HG02885 (cell line): ENCODE measurements around the gene STMN3.

Experiments used
- ATAC-seq: cut with Tn5 transposase; IDR thresholded peaks from one replicate; pipeline ENCODE4 v1.9.1; 2021; ENCODE audit warnings: mild to moderate bottlenecking; ENCODE audit not compliant: unreplicated experiment, poor library complexity

Gene STMN3

DNA sequence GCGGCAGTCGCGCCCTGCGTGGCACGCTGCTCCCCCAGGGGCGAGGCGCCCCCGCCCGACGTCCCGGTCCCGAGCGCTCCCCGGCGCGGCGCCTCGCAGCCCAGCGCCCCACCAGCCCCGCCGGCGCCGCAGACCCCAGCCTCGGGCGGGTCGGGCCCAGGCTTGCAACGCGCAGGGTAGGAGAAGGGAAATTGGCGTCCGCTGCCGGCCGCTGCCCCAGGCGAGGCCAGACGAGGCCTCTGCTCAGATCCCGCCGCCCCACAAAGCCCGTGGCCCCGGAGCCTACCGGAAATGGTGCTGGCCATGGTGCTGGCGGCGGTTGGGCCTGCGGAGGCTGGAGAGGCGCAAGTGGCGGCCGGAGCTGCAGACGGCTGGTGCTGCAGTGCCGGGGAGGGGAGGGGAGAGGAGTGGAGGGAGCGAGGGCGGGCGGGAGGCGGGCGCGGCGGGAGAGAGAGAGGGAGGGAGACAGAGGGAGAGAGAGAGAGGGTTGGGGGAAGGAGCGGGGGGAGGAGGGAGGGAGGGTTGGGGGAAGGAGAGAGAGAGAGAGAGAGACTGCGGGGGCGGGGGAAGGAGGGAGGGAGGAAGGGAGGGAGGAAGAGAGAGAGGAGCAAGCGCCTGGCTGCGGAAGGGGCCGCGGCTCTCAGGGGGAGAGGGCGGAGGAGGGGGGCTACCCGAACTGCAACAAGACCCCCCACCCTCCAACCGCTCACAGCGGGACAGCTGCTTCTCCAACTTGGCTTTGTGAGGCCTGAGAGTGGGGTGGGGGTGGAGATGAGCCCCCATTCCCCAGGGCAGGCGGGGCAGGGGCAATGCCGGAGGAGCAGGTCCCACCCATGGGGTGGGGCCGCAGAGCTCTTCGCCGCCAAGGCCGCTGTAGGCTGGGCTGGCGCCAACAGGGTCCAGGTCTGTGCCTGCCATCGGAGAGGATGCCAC, at the start of gene STMN3:
Gene STMN3 (minus strand): TSS at position 384 of the 933 bp plus-strand sequence. CDS start 79 bp downstream, at position 305.
- no peak for ATAC-seq

- ATAC-seq = no peak
Measured at GRCh38 chr20:63702036-63702665, 48.9 kb upstream of the STMN3 start.

GRCh38 chr20:63701329-63702035, 48.3 kb upstream of the STMN3 start:
- no peak for ATAC-seq

DNA sequence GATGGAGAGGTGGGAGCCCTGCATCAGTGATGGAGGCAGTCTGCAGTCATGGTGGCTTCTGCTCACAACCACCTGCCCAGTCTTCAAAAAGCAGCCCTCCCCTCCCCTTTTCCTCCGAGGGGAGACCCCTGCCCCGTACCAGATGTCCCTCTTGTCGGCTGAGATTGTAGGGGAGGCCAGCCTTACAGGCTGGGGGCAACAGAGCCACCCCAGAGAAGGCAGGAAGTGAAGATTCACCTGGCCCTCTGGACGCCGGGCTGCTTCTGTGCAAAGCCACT, 47.8 kb upstream of the STMN3 start:
- no peak for ATAC-seq

- no peak for ATAC-seq
Measured at GRCh38 chr20:63700199-63701050, 47.2 kb upstream of the STMN3 start.

DNA sequence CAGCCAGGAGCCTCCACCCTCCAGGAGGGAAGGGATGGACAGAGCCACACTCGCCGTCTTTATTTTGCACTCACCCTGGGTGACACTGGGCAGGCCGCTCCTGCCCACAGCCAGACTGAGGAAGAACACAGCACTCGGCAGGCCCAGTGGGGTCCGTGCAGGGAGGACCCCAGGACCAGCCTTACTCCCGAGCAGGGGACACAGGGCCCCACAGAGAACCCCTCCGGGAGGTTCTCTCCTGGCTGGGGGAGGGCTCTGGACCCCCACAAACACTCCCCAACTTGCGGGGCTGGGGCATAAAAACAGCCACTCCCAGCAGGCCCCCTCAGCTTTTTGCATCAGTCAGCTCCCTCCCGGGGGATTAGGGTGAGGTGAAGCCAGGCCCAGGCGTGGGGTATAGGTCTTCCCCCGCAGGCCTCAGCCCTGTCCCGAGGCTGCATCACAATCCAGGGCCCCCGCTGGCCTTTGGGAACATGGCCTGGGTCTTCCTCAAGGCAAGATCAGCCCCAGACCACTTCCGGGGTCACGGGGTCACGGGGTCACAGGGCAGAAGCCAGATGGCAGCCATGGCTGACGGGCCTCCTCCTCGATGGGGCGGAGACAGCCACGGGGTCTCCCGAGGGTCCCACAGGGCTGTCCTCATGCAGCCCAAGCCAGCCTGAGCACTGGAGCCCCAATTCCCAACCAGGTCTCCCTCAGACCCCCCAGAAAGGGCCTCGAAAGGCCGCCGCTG, 46.4 kb upstream of the STMN3 start:
- no peak for ATAC-seq

GRCh38 chr20:63698739-63699465, 45.7 kb upstream of the STMN3 start:
- no peak for ATAC-seq

DNA sequence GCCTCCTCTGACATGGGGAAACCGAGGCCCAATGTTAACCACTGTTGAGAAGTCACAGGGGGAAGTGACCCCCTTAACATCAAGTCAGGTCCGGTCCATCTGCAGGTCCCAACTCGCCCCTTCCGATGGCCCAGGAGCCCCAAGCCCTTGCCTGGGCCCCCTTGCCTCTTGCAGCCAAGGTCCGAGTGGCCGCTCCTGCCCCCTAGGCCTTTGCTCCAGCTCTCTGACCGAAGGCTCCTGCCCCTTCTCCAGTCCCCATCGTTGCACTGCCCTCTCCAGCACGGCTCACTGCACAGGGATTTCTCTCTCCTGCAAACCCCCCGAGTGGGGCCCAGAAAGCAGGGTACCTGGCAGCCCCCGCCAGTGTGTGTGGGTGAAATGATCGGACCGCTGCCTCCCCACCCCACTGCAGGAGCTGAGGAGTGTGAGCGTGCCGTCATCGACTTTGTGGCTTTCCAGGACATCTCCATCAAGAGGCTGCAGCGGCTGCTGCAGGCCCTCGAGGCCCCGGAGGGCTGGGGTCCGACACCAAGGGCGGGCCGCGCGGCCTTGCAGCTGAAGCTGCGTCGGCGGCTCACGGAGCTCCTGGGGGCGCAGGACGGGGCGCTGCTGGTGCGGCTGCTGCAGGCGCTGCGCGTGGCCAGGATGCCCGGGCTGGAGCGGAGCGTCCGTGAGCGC, 44.8 kb upstream of the STMN3 start:
- ATAC-seq = no peak

GRCh38 chr20:63697357-63697867, 44.2 kb upstream of the STMN3 start:
- no peak for ATAC-seq

GRCh38 chr20:63696628-63697356, 43.6 kb upstream of the STMN3 start, which contains the start of gene TNFRSF6B:
Gene TNFRSF6B (plus strand): TSS chr20:63696652. CDS start chr20:63696768, 116 bp downstream.
- ATAC-seq = no peak

DNA sequence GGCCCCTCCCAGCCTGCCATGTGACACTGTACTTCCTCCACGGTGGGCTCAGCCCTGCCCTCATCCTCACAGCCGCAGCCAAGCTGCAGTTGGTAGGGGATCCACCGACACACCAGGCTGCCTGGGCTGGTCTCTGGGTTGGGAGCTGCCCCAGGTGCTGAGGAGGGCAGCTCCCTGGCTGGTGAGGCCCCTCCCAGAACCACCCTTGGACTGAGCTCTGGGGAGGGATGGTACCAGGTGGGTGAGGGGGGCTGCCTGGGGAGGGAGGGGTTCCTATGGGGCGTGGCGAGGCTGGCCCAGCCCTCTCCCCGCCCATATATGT, 43.0 kb upstream of the STMN3 start:
- no peak for ATAC-seq

DNA sequence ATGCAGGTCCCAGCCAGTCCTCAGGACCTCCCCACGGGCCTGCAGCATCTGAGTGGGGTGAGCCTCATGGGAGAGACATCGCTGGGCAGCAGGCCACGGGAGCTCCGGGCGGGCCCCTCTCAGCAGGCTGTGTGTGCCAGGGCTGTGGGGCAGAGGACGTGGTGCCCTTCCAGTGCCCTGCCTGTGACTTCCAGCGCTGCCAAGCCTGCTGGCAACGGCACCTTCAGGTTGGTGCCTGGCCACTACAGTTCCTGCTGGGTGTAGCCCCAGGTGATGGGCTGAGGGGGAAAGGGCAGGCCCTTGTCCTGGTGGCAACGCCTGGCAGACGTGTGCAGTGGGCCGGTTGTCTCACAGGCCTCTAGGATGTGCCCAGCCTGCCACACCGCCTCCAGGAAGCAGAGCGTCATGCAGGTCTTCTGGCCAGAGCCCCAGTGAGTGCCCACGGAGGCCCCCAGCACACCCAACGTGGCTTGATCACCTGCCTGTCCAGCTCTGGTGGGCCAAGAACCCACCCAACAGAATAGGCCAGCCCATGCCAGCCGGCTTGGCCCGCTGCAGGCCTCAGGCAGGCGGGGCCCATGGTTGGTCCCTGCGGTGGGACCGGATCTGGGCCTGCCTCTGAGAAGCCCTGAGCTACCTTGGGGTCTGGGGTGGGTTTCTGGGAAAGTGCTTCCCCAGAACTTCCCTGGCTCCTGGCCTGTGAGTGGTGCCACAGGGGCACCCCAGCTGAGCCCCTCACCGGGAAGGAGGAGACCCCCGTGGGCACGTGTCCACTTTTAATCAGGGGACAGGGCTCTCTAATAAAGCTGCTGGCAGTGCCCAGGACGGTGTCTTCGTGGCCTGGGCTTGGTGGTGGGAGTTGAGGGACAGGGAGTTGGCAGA, 42.4 kb upstream of the STMN3 start:
- no peak for ATAC-seq

DNA sequence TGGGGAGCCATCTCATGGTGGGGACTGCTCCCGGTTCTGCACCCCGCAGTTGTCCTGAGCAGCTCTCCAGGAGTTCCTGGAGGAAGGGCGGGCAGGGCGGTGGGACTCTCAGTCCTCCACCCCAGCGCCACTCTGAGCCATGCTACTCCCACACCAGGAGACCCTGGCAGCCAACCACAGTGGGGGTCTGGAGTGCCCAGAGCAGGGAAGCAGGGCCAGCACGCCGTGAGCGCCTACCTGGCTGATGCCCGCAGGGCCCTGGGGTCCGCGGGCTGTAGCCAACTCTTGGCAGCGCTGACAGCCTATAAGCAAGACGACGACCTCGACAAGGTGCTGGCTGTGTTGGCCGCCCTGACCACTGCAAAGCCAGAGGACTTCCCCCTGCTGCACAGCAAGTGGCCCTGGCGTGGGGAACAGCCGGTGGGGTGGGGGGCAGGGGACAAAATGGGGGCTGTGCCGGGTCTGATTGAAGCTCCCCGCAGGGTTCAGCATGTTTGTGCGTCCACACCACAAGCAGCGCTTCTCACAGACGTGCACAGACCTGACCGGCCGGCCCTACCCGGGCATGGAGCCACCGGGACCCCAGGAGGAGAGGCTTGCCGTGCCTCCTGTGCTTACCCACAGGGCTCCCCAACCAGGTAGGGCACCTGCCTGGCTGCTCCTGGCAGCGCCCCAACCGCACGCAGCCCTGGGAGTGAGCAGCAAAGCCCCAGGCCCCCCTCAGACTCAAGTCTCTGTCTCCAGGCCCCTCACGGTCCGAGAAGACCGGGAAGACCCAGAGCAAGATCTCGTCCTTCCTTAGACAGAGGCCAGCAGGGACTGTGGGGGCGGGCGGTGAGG, 41.6 kb upstream of the STMN3 start:
- ATAC-seq = no peak

DNA sequence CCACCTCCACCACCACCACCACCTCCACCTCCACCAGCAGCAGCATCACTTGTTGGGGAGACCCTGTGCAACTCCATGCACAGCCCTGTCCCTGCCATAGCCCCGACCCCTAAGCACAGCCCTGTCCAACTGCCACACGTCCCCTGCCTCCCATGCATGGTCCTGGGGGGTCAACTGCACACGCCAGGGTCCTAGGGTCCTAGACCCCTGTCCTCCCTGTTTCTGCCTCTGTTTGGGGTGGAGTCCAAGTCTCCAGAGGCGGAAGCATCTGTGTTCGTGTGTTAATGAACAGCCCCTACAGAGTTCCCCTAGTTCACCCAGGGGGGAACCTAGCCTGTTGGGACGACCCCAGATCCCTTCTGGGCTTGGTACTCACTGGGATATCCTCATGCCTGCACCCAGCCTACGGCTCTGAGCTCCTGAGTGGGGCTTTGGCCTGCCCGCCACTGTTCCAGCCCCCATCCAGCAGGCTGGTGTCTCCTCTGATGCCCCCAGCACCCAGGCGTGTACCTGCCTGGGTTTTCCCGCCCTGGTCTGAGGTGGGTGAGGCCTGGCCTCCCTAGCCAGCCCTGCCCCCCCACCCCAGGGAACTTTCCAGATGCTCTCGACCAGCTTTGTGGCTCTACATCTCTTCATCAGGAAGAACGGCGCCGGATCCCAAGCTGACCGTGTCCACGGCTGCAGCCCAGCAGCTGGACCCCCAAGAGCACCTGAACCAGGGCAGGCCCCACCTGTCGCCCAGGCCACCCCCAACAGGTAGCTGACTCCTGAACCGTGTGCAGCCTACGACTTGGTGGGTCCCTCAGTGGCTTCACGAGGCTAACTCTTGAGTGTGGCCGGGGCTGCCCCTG, 40.7 kb upstream of the STMN3 start:
- no peak for ATAC-seq
